CD4-positive, alpha-beta T cell treated with Interleukin-15 for 4 hours (primary cell): ENCODE data around the gene PARD3B.
A peak's percentile ranks its signal among the peaks of the same experiment; 100 is the strongest.

Experiments used
- DNase-seq: peaks from one replicate; pipeline ENCODE4 v3.0.0-alpha.2; 2020; ENCODE audit warnings: low spot score

PARD3B gene

DNA sequence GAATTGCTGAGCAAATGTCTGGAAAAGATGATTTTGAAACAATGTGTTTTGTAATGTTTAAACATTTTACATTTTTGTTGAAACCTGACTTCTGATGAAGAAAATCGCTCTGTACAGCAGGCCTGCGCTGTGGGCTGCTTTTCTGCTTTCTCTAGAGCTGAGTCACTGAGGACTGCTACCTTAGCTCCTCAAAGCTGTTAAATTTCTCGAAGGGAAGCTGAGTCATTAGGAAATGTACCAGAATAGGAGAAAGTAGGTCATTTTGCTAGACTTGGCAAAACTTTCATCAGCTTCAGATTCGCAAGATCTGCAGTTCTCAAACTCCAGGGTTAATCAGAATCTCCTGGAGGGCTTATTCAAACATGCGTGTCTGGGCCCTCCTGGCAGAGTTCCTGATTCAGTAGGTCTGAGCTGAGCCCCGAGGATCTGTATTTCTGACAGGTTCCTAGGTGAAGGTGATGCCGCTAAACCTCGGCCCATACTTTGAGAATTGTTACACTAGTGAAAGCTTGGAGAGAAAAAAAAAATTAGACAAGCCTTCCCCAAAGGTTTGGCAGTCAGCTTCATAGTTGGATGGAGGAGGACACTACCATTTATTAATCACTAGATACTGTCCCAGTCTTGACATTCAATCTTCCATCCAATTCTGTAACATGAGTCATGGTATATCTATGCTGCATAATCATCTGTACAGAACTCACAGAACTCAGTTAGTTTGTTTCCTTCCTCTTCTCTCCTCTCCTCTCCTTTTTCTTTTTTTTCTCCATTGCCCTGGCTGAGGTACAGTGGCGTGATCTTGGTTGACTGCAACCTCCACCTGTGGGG is 297.6 kb downstream of the PARD3B start:
- peak; percentile 12 for DNase-seq

DNA sequence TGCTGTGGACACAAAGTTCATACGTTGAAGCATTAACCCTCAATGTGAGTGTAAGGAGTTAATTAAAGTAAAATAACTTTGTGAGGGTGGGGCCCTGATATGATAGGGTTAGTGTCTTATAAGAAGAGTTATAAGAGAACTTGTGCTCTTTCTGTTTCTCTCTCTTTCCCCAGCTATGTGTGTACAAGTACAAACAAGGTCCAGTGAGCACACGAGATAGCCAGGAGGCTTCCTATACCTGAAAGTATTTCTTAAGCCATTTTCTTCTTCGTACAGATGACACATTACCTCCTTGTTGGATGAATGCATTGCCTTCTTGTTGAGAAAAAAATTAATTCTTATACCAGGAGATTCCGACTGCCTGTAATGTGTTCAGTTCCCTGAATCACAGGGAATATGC is 301.2 kb downstream of the PARD3B start:
- DNase-seq, result no peak

DNA sequence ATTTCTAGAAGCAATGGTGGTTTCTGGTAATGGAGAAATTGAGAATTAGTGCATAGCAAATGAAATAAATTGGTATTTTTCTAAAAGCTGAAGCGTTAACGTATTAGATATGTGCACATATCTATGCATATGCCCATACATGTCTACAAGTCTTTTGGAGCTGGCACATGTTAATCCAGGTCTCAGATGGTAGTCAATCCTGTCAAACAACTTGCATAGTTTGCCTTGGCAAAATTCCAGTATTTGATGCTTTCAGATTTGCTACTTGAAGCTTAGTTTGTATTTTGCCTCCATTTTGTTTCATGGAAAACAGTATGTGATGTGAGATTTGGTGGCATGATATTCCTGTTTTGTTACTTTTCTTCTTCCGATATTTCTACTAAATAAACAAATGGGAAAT is 304.6 kb downstream of the PARD3B start:
- DNase-seq, result no peak

DNA sequence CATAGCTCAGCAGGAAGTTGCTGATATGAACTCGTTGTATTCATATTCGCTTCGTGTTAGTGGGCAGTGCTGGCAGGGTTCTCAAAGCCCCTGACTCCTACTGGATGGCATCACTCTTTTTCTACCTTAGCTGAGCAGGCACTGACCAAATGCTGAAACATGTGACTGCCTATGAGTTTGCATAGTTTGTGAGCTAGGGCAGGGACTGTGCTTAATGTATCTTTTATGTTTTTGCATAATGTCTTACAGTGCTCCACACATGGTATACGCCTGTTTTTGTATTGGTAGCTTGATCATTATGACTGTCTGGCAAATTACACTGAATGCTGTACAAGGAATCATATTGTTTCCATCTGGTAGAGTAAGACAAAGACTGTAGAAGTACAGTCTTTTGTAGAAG is 305.3 kb downstream of the PARD3B start:
- no peak for DNase-seq

DNA sequence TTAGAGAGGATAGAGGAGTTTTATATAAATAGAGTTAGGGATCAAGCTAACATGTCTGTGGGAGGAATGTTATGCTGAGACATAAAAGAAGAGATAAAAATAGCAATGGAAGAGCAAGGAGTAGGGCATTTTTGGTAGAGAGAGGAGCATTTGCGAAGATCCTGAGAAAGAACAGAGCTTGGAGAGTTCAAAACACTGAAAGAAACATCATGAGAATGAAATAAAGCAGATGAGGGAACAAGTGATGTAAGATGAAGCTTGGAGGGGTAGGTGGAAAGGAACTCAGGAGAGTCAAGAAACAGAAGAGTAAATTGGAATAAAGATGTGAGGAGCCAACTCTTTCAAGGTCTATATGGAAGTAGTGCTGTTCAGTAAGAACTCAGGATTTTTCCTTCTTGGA is 308.6 kb downstream of the PARD3B start:
- DNase-seq, result no peak

DNA sequence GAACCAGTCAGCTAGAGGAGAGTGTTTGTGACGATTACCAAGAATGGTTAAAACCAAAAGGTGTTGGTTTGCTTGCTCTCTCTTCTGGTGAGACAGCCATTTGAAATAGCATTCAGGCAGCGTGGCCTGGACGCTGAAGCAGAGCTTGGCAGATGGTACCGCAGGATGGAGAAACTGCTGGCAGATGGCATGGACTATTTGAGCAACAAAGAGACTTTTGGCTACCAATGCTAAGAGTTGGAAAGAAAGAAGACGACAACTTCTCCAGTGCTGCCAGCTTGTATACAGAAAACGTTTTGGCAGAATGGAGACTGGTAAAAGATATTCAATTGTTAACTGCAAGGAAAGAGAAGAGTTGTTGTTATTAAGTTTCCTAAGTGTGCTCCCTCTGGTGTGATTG is 315.0 kb downstream of the PARD3B start:
- DNase-seq, result no peak

DNA sequence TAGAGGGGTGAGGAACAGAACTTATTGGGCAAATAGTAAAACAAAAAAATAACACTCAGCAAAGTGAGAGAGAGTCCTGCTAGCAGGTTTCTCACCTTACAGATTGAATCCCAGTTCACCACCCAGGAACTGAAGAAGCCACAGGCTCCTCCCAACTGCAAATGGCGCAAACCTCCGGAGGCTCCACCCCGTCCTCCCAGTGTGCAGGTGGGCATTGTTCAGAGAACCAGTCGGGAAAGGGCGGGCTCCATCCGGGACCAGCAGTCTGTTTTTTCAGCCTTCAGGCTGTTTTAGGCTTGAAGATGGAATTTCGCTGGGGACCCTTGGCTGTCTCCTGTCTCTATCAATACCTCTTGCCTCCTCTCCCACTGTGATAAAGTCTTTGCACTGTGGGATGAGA is 317.5 kb downstream of the PARD3B start:
- DNase-seq, result no peak

DNA sequence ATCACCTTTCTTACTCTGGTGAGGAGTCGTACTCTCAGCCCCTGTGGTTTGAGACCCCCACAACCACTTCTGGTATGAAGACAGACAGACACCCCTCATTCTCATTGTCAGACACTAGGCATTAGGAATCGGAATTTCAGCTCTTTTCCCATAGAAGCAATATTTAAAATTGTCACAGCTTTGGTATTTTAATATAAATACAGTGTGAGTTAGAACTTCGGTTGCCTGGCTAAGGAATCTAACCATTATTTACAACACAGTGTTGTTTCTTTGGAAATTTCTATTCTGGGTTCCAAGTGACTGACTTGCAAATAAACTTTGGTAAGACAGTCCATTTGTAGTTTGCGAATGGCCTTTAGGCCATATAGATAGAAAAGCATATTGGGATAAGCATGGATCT is 318.1 kb downstream of the PARD3B start:
- no peak for DNase-seq

DNA sequence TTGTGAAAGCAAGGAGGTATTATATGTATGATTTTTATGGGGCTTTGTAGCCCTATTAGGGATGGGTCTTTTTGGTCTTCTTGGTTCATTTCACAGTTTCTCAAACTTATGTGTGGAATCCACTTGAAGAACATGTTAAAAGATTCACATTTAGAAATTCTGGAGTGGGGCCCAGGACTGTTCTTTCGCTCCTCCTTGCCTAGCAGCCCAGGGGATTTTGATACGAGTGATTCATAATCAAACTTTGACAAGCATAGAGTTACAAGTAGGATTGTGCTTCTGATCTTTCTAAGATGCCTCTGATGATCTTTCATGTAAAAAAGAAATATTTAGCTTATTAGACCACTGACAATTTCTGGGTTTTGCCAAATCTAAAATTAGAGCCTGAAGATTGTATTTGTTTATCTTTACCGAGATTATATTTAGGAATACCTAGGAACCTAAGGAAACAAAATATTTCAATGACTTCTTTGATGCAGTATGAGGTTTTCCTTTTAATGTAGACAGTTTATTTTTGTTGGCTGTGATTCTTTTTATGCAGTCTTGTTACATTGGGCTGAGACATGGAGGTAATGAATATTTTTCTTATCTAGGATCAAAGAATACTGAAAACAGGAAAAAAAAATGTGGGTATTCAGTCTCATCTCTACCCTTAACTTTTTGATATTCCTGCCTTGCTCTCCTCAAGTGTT is 324.0 kb downstream of the PARD3B start:
- DNase-seq, result no peak

DNA sequence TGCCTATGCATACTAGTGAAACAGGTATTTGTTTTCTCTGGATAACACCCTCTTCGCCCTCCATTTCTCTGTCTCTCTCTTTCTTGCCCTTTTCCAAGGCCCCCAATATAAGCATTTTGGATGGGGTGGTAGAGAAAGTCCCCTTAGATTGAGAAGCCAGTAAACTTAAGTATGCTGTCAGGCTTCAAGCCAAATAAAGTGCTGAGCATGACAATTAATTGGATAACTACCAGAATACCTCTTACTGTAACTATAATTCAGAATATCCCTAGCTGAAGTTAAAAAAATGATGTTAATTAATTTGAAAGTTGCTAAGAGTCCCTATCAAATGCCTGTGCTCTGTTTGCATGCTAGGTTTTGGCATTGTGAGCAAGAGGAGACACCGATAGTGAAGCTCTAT is 324.8 kb downstream of the PARD3B start:
- no peak for DNase-seq

DNA sequence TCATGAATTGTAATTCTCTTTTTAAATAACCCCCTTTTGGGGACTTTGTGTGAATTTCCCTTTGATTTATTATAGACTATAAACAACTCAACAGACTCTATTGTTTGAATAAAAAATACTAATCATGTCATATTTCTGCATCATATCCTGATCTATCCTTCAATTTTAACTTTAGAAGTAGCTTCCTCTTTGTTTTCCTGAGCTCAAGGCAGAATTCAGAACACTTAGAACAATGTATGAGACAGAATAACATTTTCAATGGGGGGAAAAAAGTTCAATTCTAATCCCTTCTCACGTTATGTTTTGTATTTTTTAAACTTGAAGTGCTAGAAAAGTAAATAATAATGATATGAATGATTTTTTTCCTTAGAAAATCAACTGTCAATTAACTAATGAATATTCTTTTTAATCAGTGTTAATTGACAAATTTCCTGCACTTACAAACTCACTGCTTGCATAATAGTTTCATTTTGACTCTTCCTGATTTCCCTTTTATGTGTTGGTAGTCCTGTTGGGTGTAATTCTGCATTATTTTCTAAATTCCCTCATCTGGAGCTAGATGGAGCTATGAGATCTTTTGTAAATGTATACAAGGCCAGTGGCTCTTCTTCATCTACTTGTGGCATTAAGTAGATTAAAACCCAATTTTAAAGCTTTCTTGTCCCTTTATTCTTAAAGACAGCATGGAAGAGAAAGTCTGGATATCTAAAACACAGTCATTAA is 326.1 kb downstream of the PARD3B start:
- peak; percentile 30 for DNase-seq

DNA sequence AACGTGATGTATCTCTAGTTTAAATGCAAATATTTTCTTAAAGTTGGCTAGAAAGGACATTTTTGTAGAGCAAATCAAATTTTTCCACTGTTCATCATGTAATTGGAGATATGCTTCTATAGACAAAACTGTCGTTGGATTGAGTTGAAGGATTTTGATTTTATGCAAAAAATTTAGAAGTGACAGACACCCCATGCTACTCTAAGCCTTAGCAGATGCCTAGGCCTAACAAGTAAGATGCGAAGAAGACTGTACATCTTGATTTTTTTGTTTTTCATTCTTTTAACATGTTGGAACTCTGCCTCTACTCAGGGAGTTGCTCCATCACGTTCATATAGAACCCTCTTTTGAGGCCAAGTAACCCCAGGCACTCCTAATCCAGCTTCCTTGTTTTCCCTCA is 331.0 kb downstream of the PARD3B start:
- DNase-seq, result no peak

DNA sequence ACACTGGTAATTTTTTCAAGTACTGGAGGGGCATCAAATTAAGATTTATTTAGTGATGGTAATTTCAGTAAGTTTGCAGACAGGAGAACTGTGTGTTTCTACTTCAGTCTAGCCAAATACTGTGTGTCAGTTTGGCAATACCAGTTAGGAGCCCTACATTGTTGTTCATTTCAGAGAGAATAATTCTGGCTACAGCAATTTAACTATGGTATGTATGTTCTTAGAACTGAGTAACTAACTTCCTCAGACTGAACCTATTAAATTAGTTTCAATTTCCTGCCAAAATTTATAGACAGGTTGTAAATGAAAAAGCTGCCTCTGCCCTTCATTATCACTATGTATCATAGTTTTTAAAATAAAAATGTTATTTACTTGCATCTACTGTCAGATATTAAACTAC is 332.4 kb downstream of the PARD3B start:
- DNase-seq, result no peak

DNA sequence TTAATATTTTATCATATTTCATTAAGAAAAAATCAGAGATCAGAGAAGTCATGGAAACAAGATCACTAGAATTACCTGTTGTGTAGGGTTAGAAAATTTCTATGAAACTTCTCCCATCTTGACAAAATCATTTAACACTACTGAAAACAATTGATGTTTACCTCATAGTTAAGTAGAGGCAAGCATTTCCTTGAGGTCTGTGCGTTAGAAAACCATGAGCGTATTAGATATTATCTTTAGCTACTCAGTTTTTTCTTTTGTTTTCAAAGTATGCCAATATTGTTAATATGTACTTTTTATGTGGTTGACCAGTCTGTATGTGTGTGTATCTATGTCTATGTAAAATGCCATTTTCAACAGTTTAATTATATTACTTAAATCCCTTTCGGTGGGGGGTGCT is 335.7 kb downstream of the PARD3B start:
- DNase-seq, result no peak

DNA sequence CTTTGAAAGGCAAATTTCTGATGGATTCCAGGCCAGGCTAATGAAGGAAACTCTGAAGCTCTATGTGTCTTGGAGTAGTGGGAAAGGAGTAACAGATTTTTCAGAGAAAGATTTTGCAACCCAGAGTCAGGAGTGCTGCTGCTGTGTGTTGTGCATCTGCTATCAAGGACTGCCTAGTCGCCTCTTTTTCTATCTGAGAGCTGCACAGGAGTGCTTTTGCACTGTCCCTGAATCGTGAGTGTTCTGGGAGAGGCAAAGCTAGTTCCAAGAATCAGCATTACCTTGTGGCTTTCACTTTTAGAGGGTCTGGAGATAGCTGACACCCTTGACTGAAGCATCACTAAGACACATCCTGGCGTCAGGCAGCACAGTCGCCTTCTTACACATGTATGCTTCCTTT is 336.4 kb downstream of the PARD3B start:
- peak; percentile 51 for DNase-seq

DNA sequence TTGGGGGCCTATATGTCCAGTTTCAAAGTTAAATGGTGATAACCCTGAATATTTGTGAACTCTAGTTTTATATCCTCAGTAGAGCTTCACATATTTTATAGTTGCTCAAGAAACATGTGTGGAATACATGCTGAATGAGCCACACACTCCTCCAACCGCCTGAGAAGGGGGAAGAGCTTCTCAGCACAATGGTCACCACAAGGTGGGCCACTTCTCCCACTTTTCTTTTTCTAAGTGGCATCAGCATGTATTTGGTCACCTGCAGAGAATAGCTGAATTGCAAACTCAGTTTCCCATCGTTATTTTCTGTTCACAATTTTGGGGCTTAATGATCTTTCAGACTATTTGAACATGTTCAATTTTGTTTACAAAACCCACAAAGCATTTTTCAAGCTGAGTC is 340.5 kb downstream of the PARD3B start:
- DNase-seq, result no peak

DNA sequence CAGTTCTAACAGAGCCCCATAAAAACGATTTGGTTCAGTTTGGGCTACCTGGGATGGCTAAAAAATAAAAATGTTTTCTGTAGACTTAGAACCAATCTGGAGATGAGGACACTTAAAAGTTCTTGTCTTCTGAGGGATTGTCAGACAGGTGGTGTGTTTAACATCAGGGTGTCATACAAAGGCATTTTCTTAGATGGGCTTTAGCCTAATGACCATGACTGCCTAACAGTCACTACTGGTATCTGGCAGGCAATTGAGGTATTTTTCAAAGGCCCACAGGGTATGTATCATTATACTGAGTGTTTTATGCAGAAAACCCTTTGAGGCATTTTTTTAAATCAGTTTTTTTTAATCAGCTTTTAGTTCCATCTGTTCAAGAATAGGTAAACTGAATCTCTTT is 341.4 kb downstream of the PARD3B start:
- DNase-seq, result no peak

DNA sequence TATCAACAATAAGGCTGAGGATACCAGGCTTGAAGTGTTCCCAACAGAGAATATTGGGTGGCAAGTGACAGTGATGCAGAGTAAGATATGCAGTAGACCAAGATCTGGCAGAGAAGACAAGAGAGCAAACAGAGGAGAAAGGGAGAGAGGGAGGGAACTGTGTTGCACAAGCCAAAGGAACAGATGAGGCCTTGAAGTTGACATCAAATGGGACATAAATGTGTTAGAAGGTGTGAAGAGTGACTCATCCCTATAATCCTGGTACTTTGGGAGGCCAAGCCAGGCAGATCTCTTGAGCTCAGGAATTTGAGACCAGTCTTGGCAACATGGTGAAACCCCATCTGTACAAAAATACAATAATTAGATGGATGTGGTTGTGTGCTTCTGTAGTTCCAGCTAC is 342.9 kb downstream of the PARD3B start:
- no peak for DNase-seq

DNA sequence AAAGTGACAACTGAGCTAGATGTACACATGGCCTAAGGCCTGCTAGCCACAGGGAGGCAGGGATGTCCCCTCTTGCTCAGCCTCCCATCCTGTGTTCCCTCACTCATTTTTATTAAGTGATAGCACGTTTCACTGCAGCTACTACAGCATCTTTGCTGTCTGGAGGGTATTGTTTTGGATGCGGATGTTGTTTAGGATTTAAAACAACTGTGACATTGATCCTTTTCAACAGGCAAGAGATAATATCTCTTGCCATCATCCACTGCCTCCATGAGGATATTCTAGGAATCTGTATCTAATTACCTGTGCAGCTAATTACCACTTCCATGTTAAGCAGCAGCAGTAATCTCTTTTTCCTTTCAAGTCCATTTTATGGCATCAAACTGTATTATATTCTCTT is 345.4 kb downstream of the PARD3B start:
- no peak for DNase-seq

DNA sequence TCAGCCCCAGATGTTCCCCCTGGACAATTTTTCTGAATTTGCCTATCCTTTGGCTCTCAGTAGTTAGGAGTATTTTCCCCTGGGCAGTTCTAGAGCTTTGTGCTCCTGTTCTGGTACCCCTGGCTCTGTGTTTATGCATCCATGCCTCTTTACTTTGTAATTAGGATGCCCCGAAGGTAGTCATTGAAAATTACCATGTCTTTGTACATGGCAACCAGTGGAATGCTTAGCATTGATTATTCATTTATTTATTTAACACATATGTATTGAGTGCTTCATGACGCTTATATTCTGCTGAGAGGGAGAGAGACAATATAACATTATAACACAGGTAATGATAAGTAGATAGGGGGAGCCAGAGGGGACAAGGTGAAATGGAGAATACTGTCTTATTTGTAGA is 346.5 kb downstream of the PARD3B start:
- DNase-seq, result no peak

DNA sequence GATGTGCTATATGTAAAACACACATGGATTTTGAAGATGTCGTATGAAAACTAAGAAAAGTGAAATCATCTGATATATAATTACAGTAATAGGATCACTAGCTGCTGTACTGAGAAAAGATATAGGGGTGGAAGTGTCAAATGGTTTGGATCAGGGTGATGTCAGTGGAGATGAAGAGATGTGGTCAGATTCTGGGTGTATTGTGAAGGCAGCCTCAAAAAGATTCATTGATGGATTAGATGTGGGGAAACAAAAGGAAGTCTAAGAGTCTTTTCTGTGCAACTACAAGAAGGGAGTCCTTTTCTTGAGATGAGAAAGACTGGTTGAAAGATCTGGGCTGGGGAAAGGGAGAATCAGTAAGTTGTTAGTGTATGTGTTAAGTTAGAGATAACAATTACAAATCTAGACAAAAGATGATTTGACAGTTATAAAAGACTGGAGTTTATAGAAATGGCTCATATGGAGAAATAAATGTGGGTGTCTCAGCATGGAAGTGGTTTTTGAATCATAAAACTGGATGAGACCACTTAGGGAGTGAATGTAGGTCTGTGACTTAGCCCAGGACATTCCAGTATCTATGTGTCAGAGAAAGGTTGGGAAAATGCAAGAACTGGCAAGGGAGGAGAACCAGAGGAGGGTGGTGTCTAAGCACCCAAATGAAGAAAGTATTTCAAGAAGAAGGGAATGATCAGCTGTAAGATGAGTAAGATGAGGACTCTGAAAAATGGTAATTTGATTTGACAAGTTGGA is 347.4 kb downstream of the PARD3B start:
- no peak for DNase-seq

DNA sequence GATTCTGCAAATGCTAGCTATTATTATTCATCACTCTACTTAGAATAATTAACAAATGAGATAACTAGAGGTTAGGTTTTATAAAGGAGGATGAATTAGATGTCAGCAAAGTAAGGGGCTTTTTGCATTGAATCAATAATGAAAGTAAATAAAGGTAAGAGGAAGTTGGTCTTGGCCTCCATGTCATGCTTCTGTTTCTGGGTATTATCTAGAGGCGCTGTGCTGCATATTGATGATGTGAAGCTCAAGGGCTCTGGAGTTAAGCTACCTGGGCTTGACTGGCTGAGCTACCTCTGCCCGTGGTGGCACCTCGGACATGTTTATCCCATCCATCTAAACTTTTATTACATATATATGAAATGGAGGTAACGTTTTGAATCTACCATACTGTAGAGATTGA is 350.9 kb downstream of the PARD3B start:
- no peak for DNase-seq
